Neural cell (in vitro differentiated cells): ENCODE measurements around the gene ROCK2. TPM values are rescaled to one million over a fixed set of nuclear protein-coding genes. Genes with fewer than 3 reads are reported as not detected.

Source experiments
- H2AFZ ChIP-seq: fragments of 200-600, 300-800 bp; sonication (generic), shearing (Covaris generic); 2 replicates; pipeline ENCODE4 v1.6.0; 2014; ENCODE audit warnings: low read depth, mild to moderate bottlenecking, antibody characterized with exemption, low read length, moderate library complexity
- H3F3A ChIP-seq: fragments of 200-600 bp; shearing (Covaris generic); 2 replicates; pipeline ENCODE4 v1.6.1; 2016; ENCODE audit warnings: mild to moderate bottlenecking, moderate library complexity, mixed read lengths, antibody characterized with exemption, low read length; ENCODE audit not compliant: insufficient read depth, poor library complexity, severe bottlenecking
- H3K27ac ChIP-seq: fragments of 200-600, 300-800 bp; sonication (generic), shearing (Covaris generic); 2 replicates; pipeline ENCODE4 v1.5.1; 2014; ENCODE audit warnings: mild to moderate bottlenecking, low read length, moderate library complexity
- H3K27me3 ChIP-seq: fragments of 300-800, 200-600 bp; sonication (generic), shearing (Covaris generic); 2 replicates; pipeline ENCODE4 v1.6.0; 2014; ENCODE audit warnings: mild to moderate bottlenecking, low read depth, low read length, moderate library complexity; ENCODE audit not compliant: insufficient read depth
- H3K36me3 ChIP-seq: fragments of 300-800, 200-600 bp; sonication (generic), shearing (Covaris generic); 2 replicates; pipeline ENCODE4 v1.5.1; 2014; ENCODE audit warnings: mild to moderate bottlenecking, antibody characterized with exemption, low read length, moderate library complexity; ENCODE audit not compliant: insufficient read depth
- H3K4me2 ChIP-seq: fragments of 300-800, 200-600 bp; sonication (generic), shearing (Covaris generic); 2 replicates; pipeline ENCODE4 v1.6.0; 2014; ENCODE audit warnings: mild to moderate bottlenecking, low read length
- H3K4me3 ChIP-seq: fragments of 300-800, 200-600 bp; sonication (generic), shearing (Covaris generic); 2 replicates; pipeline ENCODE4 v1.5.1; 2014; ENCODE audit warnings: mild to moderate bottlenecking, low read length, moderate library complexity
- H3K79me2 ChIP-seq: fragments of 200-600 bp; shearing (Covaris generic); replicated peaks from 2 replicates; pipeline ENCODE4 v1.6.0; 2014; ENCODE audit warnings: mild to moderate bottlenecking, low read length, moderate library complexity; ENCODE audit not compliant: insufficient read depth
- H3K9ac ChIP-seq: fragments of 300-800, 200-600 bp; sonication (generic), shearing (Covaris generic); 2 replicates; pipeline ENCODE4 v1.6.1; 2016; ENCODE audit warnings: mild to moderate bottlenecking, low read length, mixed read lengths
- H3K9me2 ChIP-seq: fragments of 200-600 bp; shearing (Covaris generic); 2 replicates; pipeline ENCODE4 v1.6.1; 2016; ENCODE audit warnings: mild to moderate bottlenecking, low read length, mixed read lengths; ENCODE audit not compliant: insufficient read depth
- H3K9me3 ChIP-seq: fragments of 200-600, 300-800 bp; sonication (generic), shearing (Covaris generic); 2 replicates; pipeline ENCODE4 v1.6.1; 2016; ENCODE audit warnings: mild to moderate bottlenecking, mixed run types, low read length, moderate library complexity, mixed read lengths
- H4K20me1 ChIP-seq: fragments of 200-600 bp; shearing (Covaris generic); 2 replicates; pipeline ENCODE4 v1.6.1; 2016; ENCODE audit warnings: mild to moderate bottlenecking, mixed run types; ENCODE audit not compliant: insufficient read depth
- CTCF ChIP-seq: fragments of 450-650 bp; IDR thresholded peaks from 2 replicates; pipeline ENCODE4 v1.5.1; 2014; ENCODE audit warnings: antibody characterized with exemption, mild to moderate bottlenecking, moderate library complexity; ENCODE audit not compliant: poor library complexity, severe bottlenecking
- EP300 ChIP-seq: fragments of 450-650 bp; conservative IDR thresholded peaks from 2 replicates; pipeline ENCODE4 v1.6.1; 2014; ENCODE audit warnings: antibody characterized with exemption, mild to moderate bottlenecking, moderate library complexity; ENCODE audit not compliant: poor library complexity, severe bottlenecking
- EZH2 ChIP-seq: fragments of 200-600, 300-800 bp; shearing (Covaris generic), sonication (generic); IDR thresholded peaks from 2 replicates; pipeline ENCODE4 v1.6.1; 2014; ENCODE audit warnings: antibody characterized with exemption, low read length, borderline replicate concordance, mild to moderate bottlenecking; ENCODE audit not compliant: insufficient read depth, poor library complexity, severe bottlenecking
- MXI1 ChIP-seq: fragments of 450-650 bp; conservative IDR thresholded peaks from 2 replicates; pipeline ENCODE4 v1.6.1; 2014; ENCODE audit warnings: antibody characterized with exemption, mild to moderate bottlenecking; ENCODE audit not compliant: poor library complexity, severe bottlenecking
- POLR2AphosphoS5 ChIP-seq: IDR thresholded peaks from 2 replicates; pipeline ENCODE4 v1.6.1; 2012
- RAD21 ChIP-seq: fragments of 450-650 bp; conservative IDR thresholded peaks from 2 replicates; pipeline ENCODE4 v1.6.1; 2014; ENCODE audit warnings: antibody characterized with exemption, mild to moderate bottlenecking, moderate library complexity
- REST ChIP-seq: IDR thresholded peaks from 2 replicates; pipeline ENCODE4 v1.6.1; 2012; ENCODE audit warnings: borderline replicate concordance
- SMC3 ChIP-seq: fragments of 450-650 bp; conservative IDR thresholded peaks from 2 replicates; pipeline ENCODE4 v1.6.1; 2014; ENCODE audit warnings: antibody characterized with exemption, mild to moderate bottlenecking, moderate library complexity; ENCODE audit not compliant: poor library complexity
- TAF1 ChIP-seq: IDR thresholded peaks from 2 replicates; pipeline ENCODE4 v1.6.1; 2012; ENCODE audit warnings: low read depth
- polyA plus RNA-seq: library from polyadenylated mRNA; depleted of rRNA; stranded (reverse); fragments of >200 nt; gene quantifications from 2 replicates; pipeline ENCODE4 v1.2.3, GENCODE V29; 2014

ROCK2 gene
- polyA plus RNA-seq, 1 donor from 2014 or later = 25.7 TPM

GRCh38 chr2:11154016-11154922 lies 190.2 kb downstream of the ROCK2 start:
- Histone ChIP-seq H3K27ac (no peak overlapping the region), H4K20me1 (no peaks in the 10 kb centered on the region), H3K9me3 (no peaks in the 10 kb centered on the region), H3K79me2 (no peaks in the 10 kb centered on the region), H3K9ac (no peak overlapping the region), H3F3A (peaks cover 6% of the 10 kb centered on the region), H3K27me3 (peaks cover 7% of the 10 kb centered on the region), H3K9me2 (no peaks in the 10 kb centered on the region), H2AFZ (no peak overlapping the region), H3K36me3 (no peaks in the 10 kb centered on the region), H3K4me2 (no peak overlapping the region), H3K4me3 (peak overlapping the region; percentile 56)
- TF ChIP-seq POLR2AphosphoS5 (no peak), EZH2 (no peak), TAF1 (no peak), EP300 (no peak), RAD21 (no peak), CTCF (no peak), SMC3 (no peak), MXI1 (no peak), REST (no peak)

- Histone ChIP-seq H3K36me3 (no peaks in the 10 kb centered on the region), H3K27ac (no peak overlapping the region), H3K27me3 (peaks cover 4% of the 10 kb centered on the region), H3K9ac (no peak overlapping the region), H4K20me1 (no peaks in the 10 kb centered on the region), H3K9me3 (no peaks in the 10 kb centered on the region), H3K4me3 (no peak overlapping the region), H3F3A (peaks cover 6% of the 10 kb centered on the region), H3K9me2 (no peaks in the 10 kb centered on the region), H2AFZ (no peak overlapping the region), H3K4me2 (no peak overlapping the region), H3K79me2 (no peaks in the 10 kb centered on the region)
- TF ChIP-seq SMC3 = no peak
- TF ChIP-seq MXI1 = no peak
- TF ChIP-seq EZH2 = no peak
- no peak for TF ChIP-seq POLR2AphosphoS5
- TF ChIP-seq REST = no peak
- TF ChIP-seq TAF1 = no peak
- no peak for TF ChIP-seq CTCF
- TF ChIP-seq RAD21 = no peak
- no peak for TF ChIP-seq EP300
These were observed 191.8 kb downstream of the ROCK2 start for GRCh38 chr2:11152591-11152990.
